Smooth muscle cell (in vitro differentiated cells): ENCODE data around the gene LRRC28. TPM values are rescaled to one million over a fixed set of nuclear protein-coding genes. Genes with fewer than 3 reads are reported as not detected.
A peak's percentile ranks its signal among the peaks of the same experiment; 100 is the strongest.

Experiments used
- DNase-seq: peaks from one replicate; lab custom pipeline; 2025; ENCODE audit not compliant: unreplicated experiment; lab: John Stamatoyannopoulos, UW
- H2AFZ ChIP-seq: fragments of 200-600 bp; sonication (generic); 2 replicates; pipeline ENCODE4 v1.6.0; 2016; ENCODE audit warnings: antibody characterized with exemption, low read depth, mild to moderate bottlenecking
- H3F3A ChIP-seq: fragments of 200-600 bp; sonication (generic); 2 replicates; pipeline ENCODE4 v1.6.0; 2017; ENCODE audit warnings: antibody characterized with exemption, low read depth
- H3K27ac ChIP-seq: fragments of 200-600 bp; sonication (generic); 2 replicates; pipeline ENCODE4 v1.5.1; 2016; ENCODE audit warnings: low read depth, mild to moderate bottlenecking
- H3K27me3 ChIP-seq: fragments of 200-600 bp; sonication (generic); 2 replicates; pipeline ENCODE4 v1.6.1; 2016; ENCODE audit warnings: low read depth, mild to moderate bottlenecking
- H3K36me3 ChIP-seq: fragments of 200-600 bp; sonication (generic); 2 replicates; pipeline ENCODE4 v1.5.1; 2016; ENCODE audit warnings: low read depth
- H3K4me1 ChIP-seq: fragments of 200-600 bp; sonication (generic); 2 replicates; pipeline ENCODE4 v1.5.1; 2016; ENCODE audit warnings: low read depth
- H3K4me2 ChIP-seq: fragments of 200-600 bp; sonication (generic); 2 replicates; pipeline ENCODE4 v1.6.0; 2016; ENCODE audit warnings: mild to moderate bottlenecking
- H3K4me3 ChIP-seq: fragments of 200-600 bp; sonication (generic); 2 replicates; pipeline ENCODE4 v1.5.1; 2016; ENCODE audit warnings: mild to moderate bottlenecking
- H3K79me2 ChIP-seq: fragments of 200-600 bp; sonication (generic); 2 replicates; pipeline ENCODE4 v1.6.0; 2016; ENCODE audit warnings: low read depth, mild to moderate bottlenecking
- H3K9ac ChIP-seq: fragments of 200-600 bp; sonication (generic); 2 replicates; pipeline ENCODE4 v1.6.0; 2016; ENCODE audit warnings: low read depth
- H3K9me3 ChIP-seq: fragments of 200-600 bp; sonication (generic); replicated peaks from 2 replicates; pipeline ENCODE4 v1.5.1; 2016; ENCODE audit warnings: low read depth
- H4K20me1 ChIP-seq: fragments of 200-600 bp; sonication (generic); 2 replicates; pipeline ENCODE4 v1.6.0; 2016; ENCODE audit warnings: low read depth
- CTCF ChIP-seq: fragments of 200-600 bp; sonication (generic); IDR thresholded peaks from 2 replicates; pipeline ENCODE4 v1.5.1; 2017; ENCODE audit warnings: borderline replicate concordance, mild to moderate bottlenecking, antibody characterized with exemption; ENCODE audit not compliant: insufficient read depth, poor library complexity, severe bottlenecking
- WGBS: methylation state at CpG from one replicate; pipeline ENCODE4 v1.1.7; 2016; ENCODE audit warnings: low lambda C conversion rate; 5-methylcytosine and 5-hydroxymethylcytosine counted together
- polyA plus RNA-seq: library from polyadenylated mRNA; unstranded; fragments of >200 nt; fragmentation: Nextera tagmentation; extraction: Ambion mirVana; gene quantifications from 2 replicates; pipeline ENCODE4 v1.2.1, GENCODE V29; 2016
- total RNA-seq: library from RNA; depleted of rRNA; stranded (reverse); fragments of >200 nt; gene quantifications from 2 replicates; pipeline ENCODE4 v1.2.3, GENCODE V29; 2014

LRRC28 gene
- total and polyA plus RNA-seq, 2 experiments from 2014 or later = 26.5 to 28.8 TPM

- no peak for TF ChIP-seq CTCF
- peaks cover 15% of the 10 kb centered on the region for H3K36me3 ChIP-seq
- H3K4me2 ChIP-seq = no peak overlapping the region
- no peak overlapping the region for H2AFZ ChIP-seq
- H3K9me3 ChIP-seq = no peaks in the 10 kb centered on the region
- no peak for DNase-seq
- H3K4me3 ChIP-seq = no peak overlapping the region
- no peaks in the 10 kb centered on the region for H3K27me3 ChIP-seq
- peaks cover 20% of the 10 kb centered on the region for H3F3A ChIP-seq
- H3K27ac ChIP-seq = no peak overlapping the region
- no peaks in the 10 kb centered on the region for H3K79me2 ChIP-seq
- no peak overlapping the region for H3K9ac ChIP-seq
- peaks cover 3% of the 10 kb centered on the region for H4K20me1 ChIP-seq
- no peaks in the 10 kb centered on the region for H3K4me1 ChIP-seq
These were observed 40.9 kb upstream of the LRRC28 start for GRCh38 chr15:99210334-99210733.

GRCh38 chr15:99211926-99212325, 39.4 kb upstream of the LRRC28 start:
- H3K79me2 ChIP-seq = no peaks in the 10 kb centered on the region
- no peak overlapping the region for H3K4me2 ChIP-seq
- no peaks in the 10 kb centered on the region for H3K9me3 ChIP-seq
- DNase-seq = no peak
- H2AFZ ChIP-seq = no peak overlapping the region
- H3K4me3 ChIP-seq = no peak overlapping the region
- H3K36me3 ChIP-seq = peaks cover under 1% of the 10 kb centered on the region
- H4K20me1 ChIP-seq = peaks cover 3% of the 10 kb centered on the region
- H3K4me1 ChIP-seq = no peaks in the 10 kb centered on the region
- WGBS = 62% methylated on average over 4 of the region's 4 CpGs
- peak overlapping the region; percentile 66 for H3K27ac ChIP-seq
- no peak for TF ChIP-seq CTCF
- no peaks in the 10 kb centered on the region for H3K27me3 ChIP-seq
- no peak overlapping the region for H3K9ac ChIP-seq
- H3F3A ChIP-seq = peaks cover 20% of the 10 kb centered on the region

GRCh38 chr15:99212406-99212805, 38.9 kb upstream of the LRRC28 start:
- no peaks in the 10 kb centered on the region for H3K4me1 ChIP-seq

More at GRCh38 chr15:99212406-99212805, 38.9 kb upstream of the LRRC28 start:
- DNase-seq = no peak
- Histone ChIP-seq H3K27me3 (no peaks in the 10 kb centered on the region), H3K4me2 (no peak overlapping the region), H4K20me1 (peaks cover 3% of the 10 kb centered on the region), H2AFZ (no peak overlapping the region), H3K36me3 (no peaks in the 10 kb centered on the region), H3K9ac (no peak overlapping the region), H3K79me2 (no peaks in the 10 kb centered on the region), H3K27ac (peak overlapping the region; percentile 66), H3K9me3 (no peaks in the 10 kb centered on the region), H3F3A (peaks cover 20% of the 10 kb centered on the region), H3K4me3 (no peak overlapping the region)
- no peak for TF ChIP-seq CTCF
- WGBS = 12% methylated on average over 7 of the region's 7 CpGs
